ENCODE measurements around the gene PNKP. TPM values are rescaled to one million over a fixed set of nuclear protein-coding genes. Genes with fewer than 3 reads are reported as not detected.

The PNKP gene
- total RNA-seq, 1 experiment from 2014 or later = 90.2 TPM

DNA sequence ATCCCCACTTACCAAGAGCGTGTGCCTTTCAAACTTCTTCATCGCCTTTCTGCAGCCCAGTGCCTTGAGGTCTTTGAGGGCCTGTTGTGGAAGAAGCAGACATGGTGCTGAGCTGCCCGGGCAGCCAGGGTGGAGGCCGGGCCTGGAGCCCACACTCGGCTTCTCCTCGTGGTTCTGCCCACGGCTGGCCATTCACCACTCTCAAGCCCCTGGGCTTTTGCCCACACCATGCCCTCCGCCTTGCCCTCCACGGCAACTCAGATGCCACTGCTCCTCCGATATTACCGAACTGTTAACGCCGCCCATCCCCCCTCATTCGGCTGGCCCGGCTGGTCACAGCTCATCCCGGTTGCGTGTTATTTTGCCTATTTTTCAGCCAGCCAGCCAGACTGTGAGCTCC lies 24.0 kb upstream of the PNKP start:
- in situ Hi-C loops (cut with HindIII; ENCODE audit: low sequenced_read_pairs) = no loop called here
- no peak for DNase-seq (ENCODE audit: low spot score)

DNA sequence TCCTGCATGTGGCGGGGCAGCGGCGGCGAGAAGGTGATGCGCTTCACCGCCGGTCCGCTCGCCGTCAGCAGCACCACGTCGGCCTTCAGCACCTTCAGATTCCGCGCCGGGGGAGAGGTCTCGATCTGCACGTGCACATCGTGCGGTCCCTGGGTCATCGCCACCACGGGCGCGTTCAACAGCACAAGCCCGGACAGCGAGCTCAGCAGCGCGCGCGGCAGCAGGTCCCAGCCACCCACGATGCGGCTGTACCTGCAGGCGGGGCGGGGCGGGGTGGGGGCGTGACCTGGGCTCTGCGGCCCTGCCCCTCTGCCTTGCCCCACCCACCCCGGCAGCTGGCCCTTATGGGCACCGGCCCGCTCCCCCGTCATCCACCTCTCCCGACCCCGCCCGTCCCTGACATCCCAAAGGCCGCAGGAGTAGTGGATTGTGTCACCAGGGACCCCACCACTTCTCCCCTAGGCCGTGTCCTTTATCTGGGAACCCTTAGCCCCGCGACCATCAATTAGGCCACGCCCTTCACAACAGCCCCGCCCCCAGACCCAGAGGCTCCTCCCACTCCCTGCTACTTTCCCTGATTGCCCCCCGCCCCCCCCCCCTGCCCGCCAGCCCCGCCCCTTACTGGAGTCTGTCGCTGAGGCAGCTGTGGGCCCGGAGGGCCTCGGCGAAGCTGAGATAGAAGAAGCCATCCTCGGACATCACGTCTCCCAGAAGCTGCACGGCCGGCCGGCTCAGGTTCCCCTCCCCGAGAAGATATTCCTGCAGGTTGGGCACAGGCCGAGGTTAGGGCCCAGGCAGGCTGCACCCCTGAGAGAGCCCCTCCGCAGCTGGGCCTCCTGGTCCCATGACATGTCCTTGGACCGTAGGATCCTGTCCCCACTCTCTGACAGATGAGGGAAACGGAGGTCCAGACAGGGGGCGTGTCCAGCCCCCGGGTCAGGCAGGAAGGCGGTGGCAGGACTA lies 23.3 kb upstream of the PNKP start:
- in situ Hi-C loops (cut with HindIII; ENCODE audit: low sequenced_read_pairs) = no loop called here
- DNase-seq (ENCODE audit: low spot score) = no peak

- in situ Hi-C loops (cut with HindIII; ENCODE audit: low sequenced_read_pairs) = no loop called here
These were observed 22.4 kb upstream of the PNKP start for GRCh38 chr19:49889687-49890348.

DNA sequence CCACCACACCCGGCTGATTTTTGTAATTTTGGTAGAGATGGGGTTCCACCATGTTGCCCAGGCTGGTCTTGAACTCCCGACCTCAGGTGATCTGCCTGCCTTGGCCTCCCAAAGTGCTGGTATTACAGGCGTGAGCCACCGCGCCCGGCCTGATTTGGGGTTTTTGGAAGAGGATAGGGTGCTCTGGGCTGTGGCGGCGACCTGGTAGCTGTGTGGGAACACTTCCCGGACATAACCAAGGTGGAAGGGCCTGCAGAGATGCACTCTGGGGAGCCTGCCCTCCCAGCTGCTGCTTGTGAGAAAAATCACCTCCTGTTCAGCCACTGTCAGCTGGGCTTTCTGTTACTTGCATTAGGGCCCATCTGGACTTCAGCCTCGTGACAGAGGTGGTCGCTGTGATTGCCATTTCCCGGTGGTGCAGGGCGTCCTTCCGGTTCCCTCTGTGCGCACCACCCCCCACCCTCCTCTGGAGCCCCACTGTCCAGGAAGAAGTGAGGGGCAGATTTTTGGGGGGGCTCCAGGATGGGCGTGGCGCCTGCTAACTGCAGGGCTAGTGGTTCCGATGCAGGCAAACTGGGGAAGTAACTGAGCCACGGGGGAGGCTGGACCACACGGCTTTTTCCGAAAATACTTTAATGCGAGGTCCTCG lies 21.8 kb upstream of the PNKP start:
- DNase-seq (ENCODE audit: low spot score) = no peak
- in situ Hi-C loops (cut with HindIII; ENCODE audit: low sequenced_read_pairs) = no loop called here

More at GRCh38 chr19:49889687-49890348, 22.4 kb upstream of the PNKP start:
- DNase-seq (ENCODE audit: low spot score) = peak; percentile 53

- DNase-seq (ENCODE audit: low spot score) = no peak
- in situ Hi-C loops (cut with HindIII; ENCODE audit: low sequenced_read_pairs) = no loop called here
These were observed 21.1 kb upstream of the PNKP start for GRCh38 chr19:49888510-49888824.

GRCh38 chr19:49887665-49888509 lies 20.5 kb upstream of the PNKP start:
- in situ Hi-C loops (cut with HindIII; ENCODE audit: low sequenced_read_pairs) = no loop called here
- no peak for DNase-seq (ENCODE audit: low spot score)

DNA sequence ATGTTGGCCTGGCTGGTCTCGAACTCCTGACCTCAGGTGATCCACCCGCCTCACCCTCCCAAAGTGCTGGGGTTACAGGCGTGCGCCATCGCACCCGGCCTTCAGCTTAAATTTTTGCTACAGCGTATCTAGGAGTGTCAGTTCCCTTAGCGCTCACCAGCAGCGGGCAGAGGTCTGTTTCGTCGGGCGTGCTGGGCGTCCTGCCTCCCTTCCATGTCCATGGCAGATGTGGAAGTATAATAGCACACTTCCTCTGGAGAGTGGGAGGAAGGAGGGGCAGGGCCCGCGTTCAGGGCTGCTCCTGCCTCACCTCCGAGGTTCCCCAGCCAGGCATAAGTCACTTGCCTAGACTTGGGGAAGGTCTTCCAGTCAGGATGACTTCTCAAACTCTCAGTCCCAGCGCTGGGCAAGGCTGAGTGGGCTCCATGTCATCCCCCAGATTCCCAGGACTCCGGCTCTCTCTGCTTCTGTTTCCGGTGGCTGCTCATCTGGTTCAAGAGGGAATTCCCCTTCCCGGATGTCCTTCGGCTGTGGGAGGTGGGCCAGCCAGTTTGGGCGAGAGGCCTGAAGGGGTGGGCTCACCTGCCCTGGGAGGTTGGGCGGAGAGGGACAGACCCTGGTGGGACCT lies 19.8 kb upstream of the PNKP start:
- in situ Hi-C loops (cut with HindIII; ENCODE audit: low sequenced_read_pairs) = no loop called here
- DNase-seq (ENCODE audit: low spot score) = no peak

DNA sequence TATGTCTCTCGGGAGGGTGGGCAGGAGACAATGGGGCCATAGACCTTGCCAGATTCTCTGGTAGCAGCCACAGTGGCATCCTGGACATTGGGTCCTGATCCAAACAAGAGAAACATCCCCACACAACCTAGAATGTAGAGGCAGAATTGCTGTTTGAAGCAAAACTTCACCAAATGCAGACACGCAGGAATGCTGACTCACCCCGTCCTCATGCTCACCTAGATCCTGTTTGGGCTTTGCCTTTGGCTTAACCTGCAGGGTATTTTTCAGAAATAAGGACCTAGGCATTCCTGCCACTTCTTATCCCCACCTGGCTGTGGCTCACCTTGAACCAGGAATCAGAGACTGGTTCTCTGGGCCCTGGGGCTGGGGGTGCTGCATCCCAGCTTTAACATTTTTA lies 17.4 kb upstream of the PNKP start:
- in situ Hi-C loops (cut with HindIII; ENCODE audit: low sequenced_read_pairs) = no loop called here
- DNase-seq (ENCODE audit: low spot score) = no peak

GRCh38 chr19:49884109-49884508 lies 16.7 kb upstream of the PNKP start:
- in situ Hi-C loops (cut with HindIII; ENCODE audit: low sequenced_read_pairs) = no loop called here
- DNase-seq (ENCODE audit: low spot score) = no peak

DNA sequence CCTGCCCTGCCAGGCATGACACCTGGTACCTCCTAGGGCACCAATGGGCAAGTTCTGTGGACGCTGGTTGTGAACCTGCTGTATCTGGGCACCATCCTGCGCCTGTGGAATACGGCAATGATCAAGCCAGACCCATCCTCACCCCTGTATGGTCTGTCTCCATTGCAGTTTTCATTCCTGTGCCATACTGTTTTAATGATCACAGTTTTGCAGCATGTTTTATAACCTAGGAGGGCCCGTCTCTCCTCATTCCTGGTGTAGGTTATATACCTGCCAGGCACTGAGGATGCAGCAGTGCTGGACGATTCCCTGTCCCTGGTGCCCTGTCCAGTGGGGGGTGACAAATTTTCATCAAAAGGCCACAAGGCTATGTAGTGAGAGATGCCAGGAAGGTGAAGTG lies 15.7 kb upstream of the PNKP start:
- DNase-seq (ENCODE audit: low spot score) = no peak
- in situ Hi-C loops (cut with HindIII; ENCODE audit: low sequenced_read_pairs) = no loop called here

DNA sequence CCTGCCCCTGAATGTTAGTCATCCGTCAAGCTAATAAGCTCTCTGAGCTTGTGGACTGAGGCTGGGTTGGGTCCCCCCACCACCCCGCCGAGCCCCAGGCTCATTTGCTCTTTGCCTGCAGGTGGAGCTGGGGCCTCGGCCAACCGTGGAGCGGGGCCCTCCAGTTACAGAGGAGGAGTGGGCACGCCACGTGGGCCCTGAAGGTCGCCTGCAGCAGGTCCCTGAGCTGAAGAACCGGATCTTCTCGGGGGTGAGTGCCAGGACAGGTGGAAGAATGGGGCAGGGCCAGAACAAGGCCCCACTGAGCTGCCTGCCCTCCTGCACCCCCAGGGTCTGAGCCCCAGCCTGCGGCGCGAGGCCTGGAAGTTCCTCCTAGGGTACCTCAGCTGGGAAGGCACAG lies 15.3 kb upstream of the PNKP start:
- DNase-seq (ENCODE audit: low spot score) = no peak
- in situ Hi-C loops (cut with HindIII; ENCODE audit: low sequenced_read_pairs) = no loop called here

- no peak for DNase-seq (ENCODE audit: low spot score)
- in situ Hi-C loops (cut with HindIII; ENCODE audit: low sequenced_read_pairs) = no loop called here
These were observed 14.5 kb upstream of the PNKP start for GRCh38 chr19:49881672-49882394.

GRCh38 chr19:49881186-49881585 lies 13.8 kb upstream of the PNKP start:
- DNase-seq (ENCODE audit: low spot score) = no peak
- in situ Hi-C loops (cut with HindIII; ENCODE audit: low sequenced_read_pairs) = no loop called here

DNA sequence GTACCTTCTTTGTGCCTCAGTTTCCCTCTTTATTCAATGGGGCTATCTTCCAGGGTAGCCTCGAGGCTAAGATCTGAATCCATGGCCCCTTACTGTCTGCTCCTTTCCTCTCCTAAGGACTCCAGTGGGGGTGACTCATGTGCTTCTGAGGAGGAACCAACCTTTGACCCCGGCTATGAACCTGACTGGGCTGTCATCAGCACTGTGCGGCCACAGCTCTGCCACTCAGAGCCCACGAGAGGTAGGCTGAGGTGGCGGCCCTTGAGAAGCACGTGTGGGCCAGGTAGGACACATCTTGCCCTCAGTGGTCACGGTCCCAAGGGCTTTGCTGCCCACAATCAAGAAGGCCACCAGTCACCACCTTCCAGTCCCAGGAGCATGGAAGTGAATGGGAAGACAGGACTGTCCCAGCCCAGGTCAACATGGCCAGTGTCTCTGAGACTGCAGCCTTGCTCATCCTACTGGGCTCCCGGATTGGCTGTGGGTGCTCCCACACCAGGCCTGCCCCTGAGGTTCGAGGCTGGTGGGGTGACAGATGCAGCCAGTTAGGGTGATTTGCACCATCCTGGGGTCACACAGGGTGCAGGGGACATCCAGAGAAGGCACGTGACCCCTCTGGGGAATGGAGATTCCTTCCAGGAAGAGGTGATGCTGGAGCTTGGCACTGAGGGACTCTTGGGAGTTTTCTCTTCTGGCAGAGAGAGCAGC lies 12.9 kb upstream of the PNKP start:
- in situ Hi-C loops (cut with HindIII; ENCODE audit: low sequenced_read_pairs) = no loop called here

DNA sequence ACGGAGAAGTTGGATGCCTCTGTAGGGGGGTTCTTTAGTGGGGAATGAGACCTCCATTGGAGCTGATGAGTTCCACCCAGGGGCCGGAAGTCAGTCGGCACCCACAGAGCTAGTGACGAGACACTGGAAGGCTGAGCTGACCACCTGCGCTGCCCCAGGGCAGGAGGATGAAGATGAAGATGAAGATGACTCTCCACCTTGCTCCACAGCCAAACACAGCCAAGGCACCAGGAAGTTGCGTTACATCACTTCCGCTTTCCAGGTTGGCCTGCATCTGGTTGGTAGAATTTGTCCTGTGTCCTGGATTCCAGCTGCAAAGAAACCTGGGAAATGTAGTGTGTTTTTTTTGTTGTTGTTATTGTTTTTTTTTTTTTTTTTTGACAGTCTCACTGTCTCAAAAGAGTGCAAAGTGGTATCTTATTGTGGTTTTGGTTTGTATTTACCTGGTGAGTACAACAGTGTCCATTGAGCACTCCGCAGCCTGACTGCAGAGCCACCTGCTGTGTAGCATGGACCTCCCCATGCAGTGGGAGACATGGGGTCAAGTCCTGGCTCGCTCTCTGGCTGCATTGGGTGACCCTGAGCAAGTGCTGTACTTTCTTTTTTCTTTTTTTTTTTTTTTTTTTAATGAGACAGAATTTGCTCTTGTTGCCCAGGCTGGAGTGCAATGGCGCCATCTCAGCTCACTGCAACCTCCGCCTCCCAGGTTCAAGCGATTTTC lies 12.0 kb upstream of the PNKP start:
- DNase-seq (ENCODE audit: low spot score) = no peak
- in situ Hi-C loops (cut with HindIII; ENCODE audit: low sequenced_read_pairs) = no loop called here

More for the DNA sequence above, 12.9 kb upstream of the PNKP start:
- DNase-seq (ENCODE audit: low spot score) = no peak

DNA sequence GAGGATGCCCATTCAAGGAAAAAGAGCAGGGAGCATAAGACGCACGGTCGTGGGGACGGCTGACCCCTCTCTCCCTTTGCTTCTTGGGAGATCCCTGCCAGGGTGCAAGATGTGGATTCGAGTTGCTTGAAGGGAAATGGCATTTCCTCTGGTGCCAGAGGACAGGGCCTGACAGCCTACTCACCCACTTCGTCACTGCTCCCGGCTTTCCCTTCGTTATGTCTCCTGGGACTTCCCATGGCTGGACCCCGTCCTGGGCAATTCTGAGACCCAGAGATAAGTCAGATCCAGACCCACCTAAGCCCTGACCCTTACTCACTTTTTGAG lies 11.3 kb upstream of the PNKP start:
- DNase-seq (ENCODE audit: low spot score) = no peak
- in situ Hi-C loops (cut with HindIII; ENCODE audit: low sequenced_read_pairs) = no loop called here
